OCI-LY1 (cell line): Measurements from ENCODE around the gene OSGIN1.

Source experiments
- EZH2 ChIP-seq: fragments of 200-600 bp; sonication (generic), shearing (Covaris generic); IDR thresholded peaks from 2 replicates; pipeline ENCODE4 v1.8.0; 2017; ENCODE audit warnings: borderline replicate concordance, mixed run types, mild to moderate bottlenecking, antibody characterized with exemption, low read length, moderate library complexity, mixed read lengths
- TF ChIP-seq, protein P1 (sequence below): fragments of 200-600 bp; sonication (generic), shearing (Covaris generic); IDR thresholded peaks from 2 replicates; pipeline ENCODE4 v1.5.1; 2017; ENCODE audit warnings: mild to moderate bottlenecking, antibody characterized with exemption, low read length, moderate library complexity, mixed read lengths

GRCh38 chr16:83970430-83970815 is 17.4 kb downstream of the OSGIN1 start:
- TF ChIP-seq, protein P1, sequence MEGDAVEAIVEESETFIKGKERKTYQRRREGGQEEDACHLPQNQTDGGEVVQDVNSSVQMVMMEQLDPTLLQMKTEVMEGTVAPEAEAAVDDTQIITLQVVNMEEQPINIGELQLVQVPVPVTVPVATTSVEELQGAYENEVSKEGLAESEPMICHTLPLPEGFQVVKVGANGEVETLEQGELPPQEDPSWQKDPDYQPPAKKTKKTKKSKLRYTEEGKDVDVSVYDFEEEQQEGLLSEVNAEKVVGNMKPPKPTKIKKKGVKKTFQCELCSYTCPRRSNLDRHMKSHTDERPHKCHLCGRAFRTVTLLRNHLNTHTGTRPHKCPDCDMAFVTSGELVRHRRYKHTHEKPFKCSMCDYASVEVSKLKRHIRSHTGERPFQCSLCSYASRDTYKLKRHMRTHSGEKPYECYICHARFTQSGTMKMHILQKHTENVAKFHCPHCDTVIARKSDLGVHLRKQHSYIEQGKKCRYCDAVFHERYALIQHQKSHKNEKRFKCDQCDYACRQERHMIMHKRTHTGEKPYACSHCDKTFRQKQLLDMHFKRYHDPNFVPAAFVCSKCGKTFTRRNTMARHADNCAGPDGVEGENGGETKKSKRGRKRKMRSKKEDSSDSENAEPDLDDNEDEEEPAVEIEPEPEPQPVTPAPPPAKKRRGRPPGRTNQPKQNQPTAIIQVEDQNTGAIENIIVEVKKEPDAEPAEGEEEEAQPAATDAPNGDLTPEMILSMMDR: no peak
- no peak for TF ChIP-seq EZH2
